Measurements from ENCODE around the gene ADD1.

ADD1 gene

DNA sequence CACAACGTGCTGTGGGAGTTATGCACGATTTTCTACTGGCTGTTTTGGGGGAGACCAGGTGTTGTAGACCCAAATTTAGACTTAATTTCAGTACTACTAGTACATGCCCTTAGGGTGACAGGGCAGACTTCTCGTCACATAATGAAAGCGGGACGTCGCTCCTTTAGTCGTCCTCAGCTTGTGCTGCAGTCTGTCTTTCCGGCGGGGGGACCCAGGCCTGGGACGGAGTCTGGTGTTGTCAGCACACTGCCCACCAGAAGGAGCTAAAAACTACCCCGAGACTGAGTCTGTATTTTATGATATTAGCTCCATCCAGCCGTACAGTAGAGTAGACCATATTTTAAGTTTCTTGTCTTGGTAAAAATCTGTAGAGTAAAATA, 84.0 kb downstream of the ADD1 start:
- Histone ChIP-seq H3K4me1 (ENCODE audit: control insufficient read depth, insufficient read depth, low read length, poor library complexity, severe bottlenecking) (peaks cover 24% of the 10 kb centered on the region), H3K36me3 (ENCODE audit: control insufficient read depth, insufficient read depth, low read length) (peaks cover 73% of the 10 kb centered on the region), H3K4me3 (ENCODE audit: insufficient read depth, low read depth, low read length, poor library complexity, severe bottlenecking) (no peak overlapping the region), H3K27ac (ENCODE audit: insufficient read depth, low read length, poor library complexity, severe bottlenecking) (no peak overlapping the region), H3K9me3 (ENCODE audit: control insufficient read depth, low read length) (no peaks in the 10 kb centered on the region), H3K27me3 (replicated peaks; ENCODE audit: control insufficient read depth, insufficient read depth, low read length, poor library complexity, severe bottlenecking) (no peaks in the 10 kb centered on the region)
- DNase-seq, result no peak

DNA sequence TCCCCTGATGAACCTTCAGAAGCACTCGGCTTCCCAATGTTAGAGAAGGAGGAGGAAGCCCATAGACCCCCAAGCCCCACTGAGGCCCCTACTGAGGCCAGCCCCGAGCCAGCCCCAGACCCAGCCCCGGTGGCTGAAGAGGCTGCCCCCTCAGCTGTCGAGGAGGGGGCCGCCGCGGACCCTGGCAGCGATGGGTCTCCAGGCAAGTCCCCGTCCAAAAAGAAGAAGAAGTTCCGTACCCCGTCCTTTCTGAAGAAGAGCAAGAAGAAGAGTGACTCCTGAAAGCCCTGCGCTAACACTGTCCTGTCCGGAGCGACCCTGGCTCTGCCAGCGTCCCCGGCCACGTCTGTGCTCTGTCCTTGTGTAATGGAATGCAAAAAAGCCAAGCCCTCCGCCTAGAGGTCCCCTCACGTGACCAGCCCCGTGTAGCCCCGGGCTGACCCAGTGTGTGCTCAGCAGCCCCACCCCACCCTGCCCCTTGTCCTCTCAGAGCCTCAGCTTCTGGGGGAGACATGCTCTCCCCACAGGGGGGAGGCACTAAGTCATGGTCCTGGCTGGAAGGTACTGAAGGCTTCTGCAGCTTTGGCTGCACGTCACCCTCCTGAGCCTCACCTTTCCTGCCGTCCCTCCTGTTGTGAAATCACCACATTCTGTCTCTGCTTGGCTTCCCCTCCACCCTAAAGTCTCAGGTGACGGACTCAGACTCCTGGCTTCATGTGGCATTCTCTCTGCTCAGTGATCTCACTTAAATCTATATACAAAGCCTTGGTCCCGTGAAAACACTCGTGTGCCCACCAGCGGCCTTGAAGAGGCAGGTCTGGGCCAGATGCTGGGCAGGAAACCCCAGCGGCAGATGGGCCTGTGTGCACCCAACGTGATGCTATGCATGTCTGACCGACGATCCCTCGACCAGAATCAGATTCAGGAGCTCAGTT, 84.9 kb downstream of the ADD1 start:
- DNase-seq, result no peak
- Histone ChIP-seq H3K9me3 (ENCODE audit: control insufficient read depth, low read length) (no peaks in the 10 kb centered on the region), H3K4me3 (ENCODE audit: insufficient read depth, low read depth, low read length, poor library complexity, severe bottlenecking) (no peak overlapping the region), H3K4me1 (ENCODE audit: control insufficient read depth, insufficient read depth, low read length, poor library complexity, severe bottlenecking) (peaks cover 26% of the 10 kb centered on the region), H3K36me3 (ENCODE audit: control insufficient read depth, insufficient read depth, low read length) (peaks cover 72% of the 10 kb centered on the region), H3K27ac (ENCODE audit: insufficient read depth, low read length, poor library complexity, severe bottlenecking) (no peak overlapping the region), H3K27me3 (replicated peaks; ENCODE audit: control insufficient read depth, insufficient read depth, low read length, poor library complexity, severe bottlenecking) (no peaks in the 10 kb centered on the region)

DNA sequence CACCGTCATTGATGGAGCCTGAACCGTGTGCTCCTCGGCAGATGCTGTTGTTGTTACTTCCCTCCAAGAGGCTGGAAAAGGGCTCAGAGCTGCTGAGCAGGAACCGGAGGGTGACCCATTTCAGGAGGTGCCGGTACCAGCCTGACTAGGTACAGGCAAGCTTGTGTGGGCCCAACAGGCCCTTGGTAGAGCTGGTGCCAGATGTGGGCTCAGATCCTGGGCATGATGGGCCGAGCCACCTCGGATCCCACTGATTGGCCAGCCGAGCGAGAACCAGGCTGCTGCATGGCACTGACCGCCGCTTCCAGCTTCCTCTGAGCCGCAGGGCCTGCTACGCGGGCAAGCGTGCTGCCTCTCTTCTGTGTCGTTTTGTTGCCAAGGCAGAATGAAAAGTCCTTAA, 85.8 kb downstream of the ADD1 start:
- no peak overlapping the region for H3K4me3 ChIP-seq (ENCODE audit: insufficient read depth, low read depth, low read length, poor library complexity, severe bottlenecking)
- peaks cover 63% of the 10 kb centered on the region for H3K36me3 ChIP-seq (ENCODE audit: control insufficient read depth, insufficient read depth, low read length)
- no peak overlapping the region for H3K27ac ChIP-seq (ENCODE audit: insufficient read depth, low read length, poor library complexity, severe bottlenecking)
- no peak for DNase-seq
- no peaks in the 10 kb centered on the region for H3K27me3 ChIP-seq (replicated peaks; ENCODE audit: control insufficient read depth, insufficient read depth, low read length, poor library complexity, severe bottlenecking)
- H3K4me1 ChIP-seq (ENCODE audit: control insufficient read depth, insufficient read depth, low read length, poor library complexity, severe bottlenecking), result peaks cover 31% of the 10 kb centered on the region
- no peaks in the 10 kb centered on the region for H3K9me3 ChIP-seq (ENCODE audit: control insufficient read depth, low read length)

DNA sequence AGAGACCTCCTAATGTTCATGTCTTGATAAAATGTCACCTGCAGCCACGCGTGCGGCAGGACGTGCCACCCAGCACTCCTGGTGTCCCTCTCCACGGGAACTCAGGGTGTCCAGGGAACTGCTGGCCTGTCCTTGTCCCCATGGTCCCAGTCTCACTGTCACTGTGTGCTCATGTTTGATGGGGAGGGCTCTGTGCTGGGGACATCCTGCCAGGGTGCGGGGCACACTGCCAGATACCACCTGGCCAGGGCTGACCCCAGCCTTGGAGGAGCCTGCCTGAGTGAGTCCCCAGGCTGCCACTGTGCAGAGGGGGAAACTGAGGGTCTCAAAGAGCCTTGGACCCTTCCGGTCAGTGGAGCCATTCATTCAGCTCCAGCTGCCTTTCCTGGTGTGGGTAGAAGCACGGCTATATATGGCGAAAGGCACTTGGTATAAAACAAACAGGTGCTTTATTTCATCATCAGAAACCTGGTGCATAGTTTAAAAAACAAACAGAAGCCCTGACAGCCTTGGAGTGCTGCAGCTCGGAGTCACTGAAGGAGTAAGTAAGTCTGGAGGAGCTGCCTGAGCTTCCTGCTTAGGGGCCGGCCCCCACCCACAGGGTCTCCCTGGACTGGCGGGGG, 86.6 kb downstream of the ADD1 start:
- DNase-seq, result no peak
- Histone ChIP-seq H3K9me3 (ENCODE audit: control insufficient read depth, low read length) (no peaks in the 10 kb centered on the region), H3K27ac (ENCODE audit: insufficient read depth, low read length, poor library complexity, severe bottlenecking) (no peak overlapping the region), H3K4me3 (ENCODE audit: insufficient read depth, low read depth, low read length, poor library complexity, severe bottlenecking) (no peak overlapping the region), H3K36me3 (ENCODE audit: control insufficient read depth, insufficient read depth, low read length) (peaks cover 56% of the 10 kb centered on the region), H3K4me1 (ENCODE audit: control insufficient read depth, insufficient read depth, low read length, poor library complexity, severe bottlenecking) (peaks cover 36% of the 10 kb centered on the region), H3K27me3 (replicated peaks; ENCODE audit: control insufficient read depth, insufficient read depth, low read length, poor library complexity, severe bottlenecking) (no peaks in the 10 kb centered on the region)

DNA sequence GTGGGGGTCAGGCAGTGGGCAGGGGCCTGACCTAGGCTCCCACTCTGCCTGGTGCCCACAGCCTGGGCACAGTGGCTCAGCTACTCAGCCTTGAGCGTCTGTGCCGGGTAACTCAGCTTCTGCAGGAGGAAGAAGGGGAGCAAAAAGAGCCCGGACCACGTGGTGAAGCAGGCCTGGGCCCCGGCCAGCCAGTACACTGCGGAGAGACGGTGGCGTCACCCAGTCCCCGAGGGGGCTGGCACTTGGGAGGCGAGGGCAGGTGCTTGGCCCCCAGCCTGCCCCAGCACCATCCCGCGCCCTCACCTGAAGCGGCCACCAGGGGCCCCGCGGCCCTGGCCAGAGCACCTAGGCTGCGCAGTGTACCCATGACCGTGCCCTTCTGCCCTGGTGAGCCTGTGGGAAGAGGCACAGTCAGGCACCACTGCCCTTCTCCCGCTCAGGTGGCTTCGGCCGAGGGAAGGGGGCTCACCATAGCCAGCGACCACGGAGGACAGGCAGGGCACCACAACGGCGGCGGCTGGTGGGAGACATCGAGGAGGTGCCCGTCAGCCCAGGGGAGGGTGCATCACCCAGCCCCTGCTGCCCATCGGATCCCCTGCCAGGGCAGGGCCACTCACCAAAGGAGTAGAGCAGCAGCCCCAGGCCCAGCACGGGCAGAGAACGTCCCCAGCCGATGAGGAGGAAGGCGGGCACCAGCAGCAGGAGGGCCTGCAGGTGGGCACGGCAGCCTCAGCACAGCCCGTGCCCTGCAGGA, 87.3 kb downstream of the ADD1 start:
- peaks cover 49% of the 10 kb centered on the region for H3K36me3 ChIP-seq (ENCODE audit: control insufficient read depth, insufficient read depth, low read length)
- H3K27ac ChIP-seq (ENCODE audit: insufficient read depth, low read length, poor library complexity, severe bottlenecking), result peak overlapping the region; percentile 66
- no peak overlapping the region for H3K4me3 ChIP-seq (ENCODE audit: insufficient read depth, low read depth, low read length, poor library complexity, severe bottlenecking)
- H3K4me1 ChIP-seq (ENCODE audit: control insufficient read depth, insufficient read depth, low read length, poor library complexity, severe bottlenecking), result peaks cover 43% of the 10 kb centered on the region
- H3K27me3 ChIP-seq (replicated peaks; ENCODE audit: control insufficient read depth, insufficient read depth, low read length, poor library complexity, severe bottlenecking), result no peaks in the 10 kb centered on the region
- no peaks in the 10 kb centered on the region for H3K9me3 ChIP-seq (ENCODE audit: control insufficient read depth, low read length)
- no peak for DNase-seq

DNA sequence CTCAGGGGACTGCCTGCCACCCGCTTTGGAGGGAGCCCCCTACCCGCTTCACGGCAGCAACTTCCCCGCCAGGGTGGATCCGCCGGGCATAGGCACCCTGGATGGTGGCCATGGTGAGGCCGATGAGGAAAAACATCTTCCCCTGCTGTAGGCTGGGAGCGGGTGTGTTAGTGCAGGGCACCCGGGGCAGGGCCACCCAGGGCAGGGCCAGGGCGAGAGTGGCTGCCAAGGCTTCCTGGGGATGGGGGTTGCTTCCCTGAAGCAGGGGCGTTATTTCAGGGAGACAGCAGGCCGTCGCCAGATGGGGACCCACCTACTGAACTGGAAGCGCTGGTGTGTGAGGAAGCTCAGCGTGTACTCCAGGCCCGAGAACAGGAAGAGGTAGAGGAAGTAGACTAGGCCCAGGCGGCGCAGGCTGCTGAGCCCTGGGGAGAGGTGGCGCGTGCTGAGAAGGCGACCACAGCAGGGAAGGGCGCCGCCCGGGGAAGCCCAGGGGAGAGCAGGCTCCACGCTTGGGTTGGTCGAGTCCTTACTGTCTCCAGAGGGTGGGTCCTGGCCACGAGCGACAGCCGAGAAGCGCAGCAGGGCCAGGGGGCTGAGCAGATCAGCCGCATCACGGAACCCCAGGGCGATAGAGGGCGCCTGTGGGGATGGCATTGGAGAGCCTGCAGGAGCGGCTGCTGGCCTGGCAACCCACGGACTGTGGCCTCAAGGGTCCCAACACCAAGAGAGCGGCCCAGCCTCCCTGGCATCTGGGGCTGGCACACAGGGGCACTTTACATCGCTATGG, 88.1 kb downstream of the ADD1 start:
- peak; percentile 30 to 47 (median 40) for DNase-seq
- no peaks in the 10 kb centered on the region for H3K9me3 ChIP-seq (ENCODE audit: control insufficient read depth, low read length)
- H3K27me3 ChIP-seq (replicated peaks; ENCODE audit: control insufficient read depth, insufficient read depth, low read length, poor library complexity, severe bottlenecking), result no peaks in the 10 kb centered on the region
- peaks cover 50% of the 10 kb centered on the region for H3K4me1 ChIP-seq (ENCODE audit: control insufficient read depth, insufficient read depth, low read length, poor library complexity, severe bottlenecking)
- peaks cover 42% of the 10 kb centered on the region for H3K36me3 ChIP-seq (ENCODE audit: control insufficient read depth, insufficient read depth, low read length)
- peak overlapping the region; percentile 66 for H3K27ac ChIP-seq (ENCODE audit: insufficient read depth, low read length, poor library complexity, severe bottlenecking)
- H3K4me3 ChIP-seq (ENCODE audit: insufficient read depth, low read depth, low read length, poor library complexity, severe bottlenecking), result no peak overlapping the region

DNA sequence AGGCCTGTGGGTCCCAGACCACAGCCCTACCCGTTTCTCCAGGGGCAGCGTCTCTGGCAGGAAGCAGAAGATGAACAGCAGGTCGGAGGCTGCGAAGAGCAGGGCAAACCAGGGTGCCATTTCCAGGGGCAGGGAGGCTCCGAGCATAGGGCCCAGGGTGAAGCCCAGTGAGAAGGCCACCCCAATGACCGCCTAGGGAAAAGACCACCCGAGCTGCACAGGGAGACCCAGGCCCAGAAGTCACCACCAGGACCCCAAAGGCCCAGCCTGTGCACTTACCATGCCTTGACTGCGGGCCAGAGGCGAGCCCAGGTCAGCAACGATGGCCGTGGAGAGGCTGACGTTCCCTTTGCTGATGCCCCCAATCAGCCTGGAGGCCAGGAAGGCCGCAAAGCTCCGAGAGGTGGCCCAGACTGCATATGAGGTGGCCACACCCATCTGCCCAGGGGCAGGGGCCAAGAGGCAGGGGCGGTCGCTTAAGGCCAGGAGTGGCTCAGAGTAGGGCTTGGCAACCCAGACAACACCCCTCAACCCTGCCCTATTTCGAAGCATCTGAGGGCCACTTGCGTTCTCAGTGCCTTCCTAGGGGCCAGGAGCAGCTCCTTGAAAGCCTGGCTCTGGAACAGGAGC, 88.8 kb downstream of the ADD1 start:
- DNase-seq, result no peak
- H3K27ac ChIP-seq (ENCODE audit: insufficient read depth, low read length, poor library complexity, severe bottlenecking), result peak overlapping the region; percentile 66
- peaks cover 58% of the 10 kb centered on the region for H3K4me1 ChIP-seq (ENCODE audit: control insufficient read depth, insufficient read depth, low read length, poor library complexity, severe bottlenecking)
- no peaks in the 10 kb centered on the region for H3K9me3 ChIP-seq (ENCODE audit: control insufficient read depth, low read length)
- no peaks in the 10 kb centered on the region for H3K27me3 ChIP-seq (replicated peaks; ENCODE audit: control insufficient read depth, insufficient read depth, low read length, poor library complexity, severe bottlenecking)
- H3K4me3 ChIP-seq (ENCODE audit: insufficient read depth, low read depth, low read length, poor library complexity, severe bottlenecking), result no peak overlapping the region
- peaks cover 35% of the 10 kb centered on the region for H3K36me3 ChIP-seq (ENCODE audit: control insufficient read depth, insufficient read depth, low read length)

DNA sequence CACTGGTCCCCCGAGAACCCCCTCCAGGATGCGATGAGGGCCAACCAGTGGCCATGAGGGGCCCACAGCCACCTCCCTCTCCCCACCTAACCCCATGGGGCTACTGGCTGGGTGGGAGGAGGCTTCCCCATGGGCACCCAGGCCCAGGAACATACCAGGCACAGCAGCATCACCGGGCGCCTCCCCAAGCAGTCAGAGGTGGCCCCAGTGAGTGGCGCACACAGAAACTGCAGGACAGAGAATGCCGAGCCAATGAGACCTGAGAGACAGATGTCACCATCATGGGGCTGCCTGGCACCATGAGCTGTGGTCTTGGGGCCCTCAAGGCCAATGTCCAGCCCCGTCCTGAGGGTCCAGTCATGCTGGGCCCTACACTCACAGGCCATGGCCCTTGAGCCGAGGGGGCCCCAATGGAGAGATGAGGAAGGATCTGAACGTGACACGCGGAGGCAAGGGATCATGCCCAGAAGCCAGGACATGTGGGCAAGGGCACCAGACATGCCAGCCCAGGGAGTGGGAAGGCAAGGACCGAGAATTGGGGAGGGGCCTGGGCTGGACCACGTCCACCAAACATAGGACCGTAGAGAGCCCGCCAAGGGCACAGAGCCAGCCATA, 89.4 kb downstream of the ADD1 start:
- DNase-seq, result no peak
- no peaks in the 10 kb centered on the region for H3K27me3 ChIP-seq (replicated peaks; ENCODE audit: control insufficient read depth, insufficient read depth, low read length, poor library complexity, severe bottlenecking)
- peak overlapping the region; percentile 64 for H3K4me3 ChIP-seq (ENCODE audit: insufficient read depth, low read depth, low read length, poor library complexity, severe bottlenecking)
- H3K36me3 ChIP-seq (ENCODE audit: control insufficient read depth, insufficient read depth, low read length), result peaks cover 29% of the 10 kb centered on the region
- H3K9me3 ChIP-seq (ENCODE audit: control insufficient read depth, low read length), result no peaks in the 10 kb centered on the region
- H3K27ac ChIP-seq (ENCODE audit: insufficient read depth, low read length, poor library complexity, severe bottlenecking), result peak overlapping the region; percentile 66
- H3K4me1 ChIP-seq (ENCODE audit: control insufficient read depth, insufficient read depth, low read length, poor library complexity, severe bottlenecking), result peaks cover 59% of the 10 kb centered on the region

DNA sequence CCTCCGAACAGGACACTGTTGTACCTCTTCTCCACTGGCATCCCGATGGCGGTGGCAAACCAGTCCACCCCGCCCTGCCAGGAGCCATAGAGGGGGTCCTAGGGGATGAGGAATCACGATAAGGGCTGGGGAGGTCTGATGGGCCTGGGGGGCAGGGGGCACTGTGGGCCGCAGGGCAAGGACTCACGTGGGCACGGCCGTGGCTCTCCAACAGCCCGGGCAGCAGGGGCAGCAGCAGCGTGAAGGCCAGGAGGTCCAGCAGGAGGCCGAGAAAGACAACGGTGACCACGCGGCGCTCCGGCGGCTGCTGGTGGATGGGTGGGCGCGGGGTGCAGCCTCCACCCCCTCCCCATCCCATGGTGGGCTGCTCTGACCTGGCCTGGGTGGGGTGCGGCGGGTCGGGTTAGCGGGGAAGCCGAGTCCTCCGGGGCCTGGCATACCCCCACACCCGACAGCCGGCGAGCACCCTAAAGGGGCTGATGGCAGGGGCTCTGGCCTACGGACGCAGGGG, 90.0 kb downstream of the ADD1 start:
- Histone ChIP-seq H3K27ac (ENCODE audit: insufficient read depth, low read length, poor library complexity, severe bottlenecking) (peak overlapping the region; percentile 66), H3K4me3 (ENCODE audit: insufficient read depth, low read depth, low read length, poor library complexity, severe bottlenecking) (peak overlapping the region; percentile 64), H3K9me3 (ENCODE audit: control insufficient read depth, low read length) (no peaks in the 10 kb centered on the region), H3K4me1 (ENCODE audit: control insufficient read depth, insufficient read depth, low read length, poor library complexity, severe bottlenecking) (peaks cover 59% of the 10 kb centered on the region), H3K27me3 (replicated peaks; ENCODE audit: control insufficient read depth, insufficient read depth, low read length, poor library complexity, severe bottlenecking) (no peaks in the 10 kb centered on the region), H3K36me3 (ENCODE audit: control insufficient read depth, insufficient read depth, low read length) (peaks cover 26% of the 10 kb centered on the region)
- DNase-seq, result no peak

Measured in effector memory CD4-positive, alpha-beta T cell (primary cell).